H1 (cell line): ENCODE measurements around the gene APBA2. TPM values are rescaled to one million over a fixed set of nuclear protein-coding genes. Genes with fewer than 3 reads are reported as not detected.

Experiments
- CTCF ChIA-PET: fragments of 300-600 bp; sonication (Branson Sonifier 250); formaldehyde crosslinking; loops from one replicate; lab custom pipeline; 2021; ENCODE audit not compliant: partially characterized antibody; lab: Charles Lee
- POLR2A ChIA-PET: fragments of 300-600 bp; sonication (Branson Sonifier 250); formaldehyde crosslinking; loops from one replicate; lab custom pipeline; 2021; ENCODE audit warnings: inconsistent platforms; ENCODE audit not compliant: partially characterized antibody; lab: Charles Lee
- DNase-seq, 2 experiments: peaks; one replicate each; pipeline versions ENCODE4 v3.0.0 to v3.0.0-alpha.2; 2010 to 2022; ENCODE audit warnings: low spot score in 2 of 2, low read depth in 1 of 2, mixed read lengths in 1 of 2
- FAIRE-seq: peaks from 2 replicates; lab custom pipeline; 2011; peaks lifted over from hg19 to GRCh38; lab: Jason Lieb, UNC
- H2AFZ ChIP-seq: 2 replicates; pipeline ENCODE4 v1.8.1; 2012; ENCODE audit warnings: low read length, inconsistent platforms
- H2AK5ac ChIP-seq: 2 replicates; pipeline ENCODE4 v1.6.1; 2013; ENCODE audit warnings: low read depth, low read length
- H2BK120ac ChIP-seq: replicated peaks from 2 replicates; pipeline ENCODE3; 2013; ENCODE audit warnings: low read depth, low read length, inconsistent platforms
- H2BK12ac ChIP-seq: 2 replicates; pipeline ENCODE4 v1.6.1; 2013; ENCODE audit warnings: low read depth, low read length
- H2BK15ac ChIP-seq: 2 replicates; pipeline ENCODE4 v1.6.1; 2013; ENCODE audit warnings: low read length
- H2BK20ac ChIP-seq: 2 replicates; pipeline ENCODE4 v1.6.1; 2013; ENCODE audit warnings: low read length
- H2BK5ac ChIP-seq: 2 replicates; pipeline ENCODE4 v1.6.1; 2013; ENCODE audit warnings: low read depth, low read length
- H3K14ac ChIP-seq: 2 replicates; pipeline ENCODE4 v1.6.1; 2013; ENCODE audit warnings: inconsistent platforms; ENCODE audit not compliant: insufficient read length
- H3K18ac ChIP-seq: 2 replicates; pipeline ENCODE4 v1.6.1; 2013; ENCODE audit warnings: low read length; ENCODE audit errors: extremely low read depth
- H3K23ac ChIP-seq: 2 replicates; pipeline ENCODE4 v1.6.1; 2013; ENCODE audit warnings: inconsistent platforms; ENCODE audit not compliant: insufficient read length
- H3K23me2 ChIP-seq: 2 replicates; pipeline ENCODE4 v1.6.1; 2013; ENCODE audit warnings: low read depth, low read length
- H3K27ac ChIP-seq: 2 replicates; pipeline ENCODE4 v1.6.1; 2011; ENCODE audit warnings: low read depth, low read length, inconsistent platforms
- H3K27me3 ChIP-seq, 4 experiments: replicated peaks in 1 of 4; 1 replicate in 1 of 4; 2 replicates in 3 of 4; pipeline versions ENCODE4 v1.6.1 to v1.8.1; 2011 to 2013; ENCODE audit warnings: low read length in 3 of 4, mild to moderate bottlenecking in 3 of 4, inconsistent platforms in 2 of 4, mixed read lengths in 2 of 4, moderate library complexity in 1 of 4; ENCODE audit not compliant: control insufficient read depth in 3 of 4, insufficient read depth in 3 of 4; ENCODE audit errors: extremely low read depth in 1 of 4
- H3K36me3 ChIP-seq, 4 experiments: 2 replicates each; pipeline versions ENCODE4 v1.6.1 to v1.8.1; 2011 to 2013; ENCODE audit warnings: mild to moderate bottlenecking in 4 of 4, low read length in 3 of 4, moderate library complexity in 2 of 4, control low read depth in 1 of 4, inconsistent platforms in 1 of 4; ENCODE audit not compliant: insufficient read depth in 4 of 4, control insufficient read depth in 2 of 4
- H3K4ac ChIP-seq: replicated peaks from 2 replicates; pipeline ENCODE3; 2013; ENCODE audit warnings: low read length, low read depth, mixed read lengths, inconsistent platforms; ENCODE audit not compliant: insufficient read length
- H3K4me1 ChIP-seq, 4 experiments: replicated peaks in 1 of 4; 1 replicate in 1 of 4; 2 replicates in 3 of 4; pipeline versions ENCODE4 v1.6.1 to v1.8.1; 2011 to 2013; ENCODE audit warnings: low read length in 3 of 4, inconsistent platforms in 2 of 4, mixed read lengths in 1 of 4; ENCODE audit not compliant: insufficient read depth in 4 of 4, control insufficient read depth in 3 of 4
- H3K4me2 ChIP-seq, 2 experiments: 2 replicates each; pipeline versions ENCODE4 v1.6.1 to v1.8.1; 2011 to 2013; ENCODE audit warnings: low read depth in 2 of 2, low read length in 2 of 2, control low read depth in 1 of 2, inconsistent platforms in 1 of 2, mild to moderate bottlenecking in 1 of 2; ENCODE audit not compliant: insufficient read depth in 1 of 2
- H3K4me3 ChIP-seq, 4 experiments: fragments of 200-600, 300-600 bp in 1 of 4; sonication (generic), shearing (Covaris generic), sonication (Bioruptor Twin) in 1 of 4; 2 replicates each; pipeline versions ENCODE4 v1.5.1 to v1.8.1; 2011 to 2016; ENCODE audit warnings: low read length in 4 of 4, low read depth in 3 of 4, control low read depth in 2 of 4, inconsistent platforms in 2 of 4, mild to moderate bottlenecking in 2 of 4, mixed read lengths in 1 of 4, moderate library complexity in 1 of 4; ENCODE audit not compliant: insufficient read depth in 2 of 4; ENCODE audit errors: extremely low read depth in 1 of 4
- H3K56ac ChIP-seq: replicated peaks from 2 replicates; pipeline ENCODE3; 2013; ENCODE audit warnings: low read depth, mild to moderate bottlenecking, mixed read lengths, low read length, inconsistent platforms; ENCODE audit not compliant: insufficient read length
- H3K79me1 ChIP-seq: 2 replicates; pipeline ENCODE4 v1.6.1; 2013; ENCODE audit warnings: low read depth, low read length, control low read depth
- H3K79me2 ChIP-seq, 2 experiments: 2 replicates each; pipeline versions ENCODE4 v1.6.1 to v1.8.1; 2012 to 2013; ENCODE audit warnings: low read length in 2 of 2, mild to moderate bottlenecking in 2 of 2, inconsistent platforms in 1 of 2; ENCODE audit not compliant: insufficient read depth in 2 of 2, control insufficient read depth in 1 of 2
- H3K9ac ChIP-seq, 4 experiments: replicated peaks in 1 of 4; 1 replicate in 1 of 4; 2 replicates in 3 of 4; pipeline versions ENCODE4 v1.6.1 to v1.8.1; 2011 to 2013; ENCODE audit warnings: low read depth in 3 of 4, low read length in 3 of 4, control low read depth in 2 of 4, mild to moderate bottlenecking in 2 of 4, moderate library complexity in 2 of 4, inconsistent platforms in 1 of 4; ENCODE audit errors: extremely low read depth in 1 of 4
- H3K9me3 ChIP-seq, 2 experiments: 2 replicates each; pipeline versions ENCODE4 v1.6.1 to v1.8.1; 2012 to 2013; ENCODE audit warnings: mild to moderate bottlenecking in 2 of 2, moderate library complexity in 2 of 2, control low read depth in 1 of 2, inconsistent platforms in 1 of 2, low read depth in 1 of 2, low read length in 1 of 2, mixed read lengths in 1 of 2; ENCODE audit not compliant: insufficient read depth in 2 of 2
- H4K20me1 ChIP-seq, 2 experiments: replicated peaks in 1 of 2; 2 replicates each; pipeline versions ENCODE3 to v1.8.1; 2011 to 2013; ENCODE audit warnings: inconsistent platforms in 2 of 2, low read length in 2 of 2, mild to moderate bottlenecking in 1 of 2; ENCODE audit not compliant: insufficient read depth in 2 of 2, control insufficient read depth in 1 of 2
- H4K5ac ChIP-seq: 2 replicates; pipeline ENCODE4 v1.6.1; 2013; ENCODE audit warnings: low read length, low read depth, mixed read lengths, inconsistent platforms; ENCODE audit not compliant: insufficient read length
- H4K8ac ChIP-seq: 2 replicates; pipeline ENCODE4 v1.8.0; 2013; ENCODE audit warnings: mild to moderate bottlenecking, moderate library complexity, low read length, inconsistent platforms; ENCODE audit not compliant: insufficient read depth; ENCODE audit errors: extremely low read depth
- H4K91ac ChIP-seq: replicated peaks from 2 replicates; pipeline ENCODE3; 2013; ENCODE audit warnings: low read length, mixed read lengths, inconsistent platforms; ENCODE audit not compliant: insufficient read length
- ASH2L ChIP-seq: fragments of 200-600, 300-600 bp; sonication (generic); IDR thresholded peaks from one replicate; pipeline ENCODE4 v1.7.1; 2017; ENCODE audit warnings: low read length
- POLR2AphosphoS5 ChIP-seq: IDR thresholded peaks from 2 replicates; pipeline ENCODE4 v1.6.1; 2011; ENCODE audit warnings: low read depth, low read length
- SAP30 ChIP-seq: fragments of 300-600 bp; sonication (generic); IDR thresholded peaks from 2 replicates; pipeline ENCODE4 v1.7.1; 2012; ENCODE audit warnings: low read length, moderate library complexity, mild to moderate bottlenecking, inconsistent platforms; ENCODE audit not compliant: insufficient read depth, insufficient replicate concordance
- SP1 ChIP-seq: IDR thresholded peaks from 2 replicates; pipeline ENCODE4 v1.6.1; 2011; ENCODE audit warnings: low read depth, low read length
- SRF ChIP-seq: IDR thresholded peaks from 2 replicates; pipeline ENCODE4 v1.6.1; 2011; ENCODE audit warnings: mild to moderate bottlenecking, low read depth, low read length, moderate library complexity
- SUZ12 ChIP-seq: fragments of 200-600 bp; sonication (generic); IDR thresholded peaks from 2 replicates; pipeline ENCODE4 v1.6.1; 2012; ENCODE audit warnings: mild to moderate bottlenecking, inconsistent platforms, low read length, moderate library complexity, mixed read lengths
- WGBS, 2 experiments: shearing (Covaris generic) in 1 of 2; methylation state at CpG; one replicate each; pipeline versions ENCODE4 v1.1.6 to v1.1.7; 2013 to 2015; ENCODE audit warnings: low lambda C conversion rate in 2 of 2, mixed read lengths in 2 of 2, inconsistent platforms in 1 of 2, low coverage in 1 of 2, missing lambda C conversion rate in 1 of 2; ENCODE audit not compliant: insufficient replicate concordance in 2 of 2, insufficient coverage in 1 of 2, insufficient read length in 1 of 2; ENCODE audit errors: extremely low coverage in 1 of 2, missing lambda C conversion rate in 1 of 2; 5-methylcytosine and 5-hydroxymethylcytosine counted together
- polyA plus RNA-seq, 7 experiments: library from polyadenylated mRNA; depleted of rRNA in 3 of 7; stranded (reverse) in 5 of 7; unstranded in 2 of 7; fragments of >200 nt in 5 of 7; fragments of 200-250 nt in 2 of 7; gene quantifications; 1 replicate in 5 of 7; 2 replicates in 1 of 7; 4 replicates in 1 of 7; pipeline versions ENCODE4 v1.2.1 to v1.2.3, GENCODE V29; 2011 to 2013; ENCODE audit warnings: missing spikeins in 2 of 7, mixed read lengths in 2 of 7
- total RNA-seq: library from RNA; stranded (reverse); fragmentation: NEBNext Ultra II Directional; extraction: Animal tissue kit (Norgen Biotek cat#: 25700); gene quantifications from 2 replicates; pipeline ENCODE4 v1.2.1, GENCODE V29; 2021
- TF ChIP-seq, protein P1 (sequence below): IDR thresholded peaks from 2 replicates; pipeline ENCODE4 v1.6.1; 2011; ENCODE audit warnings: low read depth, mild to moderate bottlenecking, low read length; ENCODE audit not compliant: insufficient read depth

APBA2 gene
- total and polyA plus RNA-seq, 2 of the 8 experiments (the other 6 are each of a cell fraction or from before 2014, with no cell fraction given) = 15.5 to 19.0 TPM

DNA sequence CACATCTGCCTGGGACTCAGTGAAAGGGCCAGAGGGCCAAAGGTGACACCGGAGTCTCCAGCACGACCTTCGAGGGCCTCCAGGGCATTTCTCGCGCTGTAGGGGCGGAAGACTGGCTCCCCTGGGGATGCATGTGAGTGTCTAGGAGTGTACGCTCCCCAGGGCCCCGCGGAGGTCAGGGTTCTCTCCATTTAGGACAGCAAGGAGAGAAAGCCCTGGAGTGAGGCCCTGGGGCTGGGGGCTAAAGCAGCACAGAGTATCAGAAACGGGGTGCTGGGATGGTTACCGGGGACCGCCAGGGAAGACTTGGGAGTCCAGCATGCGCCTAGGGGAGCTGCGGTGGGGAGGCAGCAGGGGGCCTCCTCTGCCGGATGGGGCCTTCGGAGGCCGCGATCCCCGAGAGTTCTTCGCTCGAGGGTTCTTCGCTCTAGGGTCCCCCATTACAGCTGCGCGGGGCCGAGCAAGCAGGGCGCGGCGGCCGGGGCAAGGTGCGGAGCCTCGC lies 595 bp upstream of the APBA2 start:
- H4K91ac ChIP-seq = no peak overlapping the region
- H3K23ac ChIP-seq = no peak overlapping the region
- DNase-seq (no peak), FAIRE-seq (no peak)
- H3K79me2 ChIP-seq = no peaks in the 10 kb centered on the region
- H4K20me1 ChIP-seq = no peaks in the 10 kb centered on the region
- H2BK5ac ChIP-seq = no peak overlapping the region
- H2AFZ ChIP-seq = peak overlapping the region; percentile 67; the same call in 1 of the 2 replicates
- no peak overlapping the region for H3K56ac ChIP-seq
- no peak overlapping the region for H3K27ac ChIP-seq
- H3K27me3 ChIP-seq = peaks cover 7 to 34% (median 29%) of the 10 kb centered on the region in 4 experiments; a peak in 6 of 7 replicates
- no peak overlapping the region for H2BK120ac ChIP-seq
- 0 out of 2 replicates have a peak overlapping the region, but pooled peaks have one; percentile 63 for H2BK12ac ChIP-seq
- H3K4me3 ChIP-seq = peak overlapping the region in 3 of 4 experiments; percentile 42 to 63 (median 48); a peak in 6 of 8 replicates
- POLR2A ChIA-PET = interaction anchor here (1.1 to 2.1 kb wide), 4 partner anchors 9 to 24 kb away, joined by 3 to 7 read pairs (median 6); no protein-coding TSS in a partner anchor
- 0 out of 2 replicates have a peak overlapping the region, but pooled peaks have one; percentile 18 for H2BK20ac ChIP-seq
- 30% methylated on average over 30 of the region's 31 CpGs; no CpG with 5 or more reads in 1 of the 2 experiments for WGBS, 2 experiments
- peak overlapping the region; percentile 91; the same call in 1 of the 2 replicates for H4K8ac ChIP-seq
- no peaks in the 10 kb centered on the region for H3K79me1 ChIP-seq
- no peaks in the 10 kb centered on the region for H3K36me3 ChIP-seq
- H3K9me3 ChIP-seq = no peaks in the 10 kb centered on the region
- no peak for TF ChIP-seq POLR2AphosphoS5
- peak; percentile 58; the same call in 1 of the 2 replicates for TF ChIP-seq SUZ12
- TF ChIP-seq SAP30 = no peak
- TF ChIP-seq, protein P1, sequence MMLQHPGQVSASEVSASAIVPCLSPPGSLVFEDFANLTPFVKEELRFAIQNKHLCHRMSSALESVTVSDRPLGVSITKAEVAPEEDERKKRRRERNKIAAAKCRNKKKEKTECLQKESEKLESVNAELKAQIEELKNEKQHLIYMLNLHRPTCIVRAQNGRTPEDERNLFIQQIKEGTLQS = no peak
- peak; percentile 25 for TF ChIP-seq ASH2L
- no peak for TF ChIP-seq SRF
- TF ChIP-seq SP1 = no peak
- CTCF ChIA-PET = interaction anchor here (1.3 to 1.9 kb wide), 4 partner anchors 9 to 99 kb away, joined by 3 to 6 read pairs (median 4); no protein-coding TSS in a partner anchor
- H3K4ac ChIP-seq = no peak overlapping the region
- H3K9ac ChIP-seq = peak overlapping the region in 1 of 4 experiments; percentile 61; a peak in 2 of 7 replicates
- no peak overlapping the region for H3K14ac ChIP-seq
- peak overlapping the region; percentile 72; the same call in 1 of the 2 replicates for H2BK15ac ChIP-seq
- H3K18ac ChIP-seq = peak overlapping the region; percentile 60
- H3K23me2 ChIP-seq = peaks cover 3% of the 10 kb centered on the region; the same call in 1 of the 2 replicates
- H3K4me2 ChIP-seq = peak overlapping the region; percentile 66 to 87
- no peak overlapping the region for H4K5ac ChIP-seq
- H2AK5ac ChIP-seq = no peak overlapping the region
- H3K4me1 ChIP-seq = peaks cover 0 to 8% (median 4%) of the 10 kb centered on the region in 4 experiments; a peak in 4 of 7 replicates
